ENCODE results near the gene PCNX2.

- TF ChIP-seq POLR2AphosphoS5 (IDR thresholded peaks at IDR 0.05; ENCODE audit: low read depth, low read length) (no peak), TAF1 (IDR thresholded peaks at IDR 0.05; ENCODE audit: borderline replicate concordance, insufficient read depth, low read length) (no peak), SIN3A (IDR thresholded peaks at IDR 0.05; ENCODE audit: borderline replicate concordance, insufficient read depth, low read length) (no peak), REST (IDR thresholded peaks at IDR 0.05; ENCODE audit: insufficient read depth in 1 of 2, low read depth in 2 of 2, low read length in 2 of 2) (no peak)
These were observed 17.6 kb downstream of the PCNX2 start for GRCh38 chr1:233277637-233278606.

Data from PFSK-1 (cell line).